Right lobe of liver (tissue), 4 donors: ENCODE results near the gene EML2.

ENCODE experiments used
- CTCF ChIP-seq, 4 donors: fragments of 200-600 bp in 3 of 4; fragments of 450-650 bp in 1 of 4; IDR thresholded peaks; one replicate each; pipeline versions ENCODE4 v1.5.1 to v1.8.0; 2016 to 2022; ENCODE audit warnings: antibody characterized with exemption in 4 of 4, mild to moderate bottlenecking in 2 of 4
- POLR2A ChIP-seq: fragments of 450-650 bp; IDR thresholded peaks from one replicate; pipeline ENCODE4 v1.6.1; 2017; ENCODE audit warnings: antibody characterized with exemption, mild to moderate bottlenecking
- donor health status: DM: no; HTN: no; CAD: no.
- donor health status: DM: no; HTN: no; CAD: no.
- donor health status: DM: no; HTN: yes; CAD: no.

- no peak for TF ChIP-seq CTCF (IDR thresholded peaks at IDR 0.05)
- no peak for TF ChIP-seq POLR2A
Observed at GRCh38 chr19:45560038-45560437, 79.2 kb downstream of the EML2 start.
